Measurements from ENCODE around the gene PPP3R1. TPM values are rescaled to one million over a fixed set of nuclear protein-coding genes. Genes with fewer than 3 reads are reported as not detected.
A peak's percentile ranks its signal among the peaks of the same experiment; 100 is the strongest.

Gene PPP3R1
- total and polyA plus RNA-seq, 9 of the 15 experiments (the other 6 are each of a cell fraction or from before 2014, with no cell fraction given): 3.7 to 70.0 (median 24.8) TPM

DNA sequence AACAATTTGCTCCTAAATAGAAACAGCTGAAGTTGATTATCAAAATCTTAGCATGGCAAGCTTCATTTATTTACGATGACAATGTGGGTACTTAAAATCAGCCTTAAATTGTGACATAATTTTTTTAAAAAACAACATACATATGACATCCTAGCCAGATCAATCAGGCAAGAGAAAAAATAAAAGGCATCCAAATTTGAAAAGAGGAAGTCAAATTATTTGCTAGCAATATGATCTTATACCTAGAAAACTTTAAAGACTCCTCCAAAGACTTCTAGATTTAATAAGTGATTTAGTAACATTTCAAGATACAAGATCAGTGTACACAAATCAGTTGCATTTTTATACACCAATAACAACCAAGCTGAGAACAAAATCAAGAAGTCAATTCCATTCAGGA, 14.3 kb upstream of the PPP3R1 start:
- H2AFZ ChIP-seq (ENCODE audit: low read depth, low read length): no peak overlapping the region
- H3K4me1 ChIP-seq (replicated peaks in 1 of 2; ENCODE audit: control insufficient read depth in 2 of 2, insufficient read depth in 2 of 2, low read length in 2 of 2): 0 out of 5 replicates have a peak, but pooled peaks cover 0 to 2% of the 10 kb centered on the region in 2 experiments
- DNase-seq (ENCODE audit: extremely low read depth in 1 of 4, low spot score in 3 of 4) (no peak), FAIRE-seq (peak; percentile 35), ATAC-seq (no peak)
- intact Hi-C loops (cut with micrococcal nuclease): no loop called here
- no peak overlapping the region for H3K4me3 ChIP-seq
- no peaks in the 10 kb centered on the region for H4K20me1 ChIP-seq (replicated peaks; ENCODE audit: control insufficient read depth, insufficient read depth, low read length)
- ChIA-PET POLR2A (no interaction called here), CTCF (ENCODE audit: low intra/inter-chr PET ratio) (no interaction called here)
- BruUV-seq (replicated peaks): no TSS peak
- no peaks in the 10 kb centered on the region for H3K36me3 ChIP-seq (ENCODE audit: control insufficient read depth, insufficient read depth, low read length)
- no peak overlapping the region for H3K27ac ChIP-seq (ENCODE audit: extremely low read depth, low read depth, low read length)
- H3K9ac ChIP-seq (ENCODE audit: insufficient read depth in 1 of 2, low read depth in 2 of 2, low read length in 2 of 2): no peak overlapping the region
- no peaks in the 10 kb centered on the region for H3K9me3 ChIP-seq (replicated peaks; ENCODE audit: control insufficient read depth, insufficient read depth, low read depth, low read length)
- TF ChIP-seq ARNT (IDR thresholded peaks at IDR 0.05) (no peak), GATAD2B (IDR thresholded peaks at IDR 0.05; ENCODE audit: borderline replicate concordance) (no peak), SPI1 (IDR thresholded peaks at IDR 0.05; ENCODE audit: borderline replicate concordance, low read depth, low read length) (peak; percentile 54; the same call in 1 of the 2 replicates), ZBED1 (IDR thresholded peaks at IDR 0.05) (no peak), ZNF551 (CRISPR knock-in tag; IDR thresholded peaks at IDR 0.05) (no peak), HDAC3 (IDR thresholded peaks at IDR 0.05; ENCODE audit: borderline replicate concordance, partially characterized antibody) (no peak)
- TF ChIP-seq, protein P1, sequence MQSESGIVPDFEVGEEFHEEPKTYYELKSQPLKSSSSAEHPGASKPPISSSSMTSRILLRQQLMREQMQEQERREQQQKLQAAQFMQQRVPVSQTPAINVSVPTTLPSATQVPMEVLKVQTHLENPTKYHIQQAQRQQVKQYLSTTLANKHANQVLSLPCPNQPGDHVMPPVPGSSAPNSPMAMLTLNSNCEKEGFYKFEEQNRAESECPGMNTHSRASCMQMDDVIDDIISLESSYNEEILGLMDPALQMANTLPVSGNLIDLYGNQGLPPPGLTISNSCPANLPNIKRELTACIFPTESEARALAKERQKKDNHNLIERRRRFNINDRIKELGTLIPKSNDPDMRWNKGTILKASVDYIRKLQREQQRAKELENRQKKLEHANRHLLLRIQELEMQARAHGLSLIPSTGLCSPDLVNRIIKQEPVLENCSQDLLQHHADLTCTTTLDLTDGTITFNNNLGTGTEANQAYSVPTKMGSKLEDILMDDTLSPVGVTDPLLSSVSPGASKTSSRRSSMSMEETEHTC (IDR thresholded peaks at IDR 0.05): no peak
- TF ChIP-seq, protein P2, sequence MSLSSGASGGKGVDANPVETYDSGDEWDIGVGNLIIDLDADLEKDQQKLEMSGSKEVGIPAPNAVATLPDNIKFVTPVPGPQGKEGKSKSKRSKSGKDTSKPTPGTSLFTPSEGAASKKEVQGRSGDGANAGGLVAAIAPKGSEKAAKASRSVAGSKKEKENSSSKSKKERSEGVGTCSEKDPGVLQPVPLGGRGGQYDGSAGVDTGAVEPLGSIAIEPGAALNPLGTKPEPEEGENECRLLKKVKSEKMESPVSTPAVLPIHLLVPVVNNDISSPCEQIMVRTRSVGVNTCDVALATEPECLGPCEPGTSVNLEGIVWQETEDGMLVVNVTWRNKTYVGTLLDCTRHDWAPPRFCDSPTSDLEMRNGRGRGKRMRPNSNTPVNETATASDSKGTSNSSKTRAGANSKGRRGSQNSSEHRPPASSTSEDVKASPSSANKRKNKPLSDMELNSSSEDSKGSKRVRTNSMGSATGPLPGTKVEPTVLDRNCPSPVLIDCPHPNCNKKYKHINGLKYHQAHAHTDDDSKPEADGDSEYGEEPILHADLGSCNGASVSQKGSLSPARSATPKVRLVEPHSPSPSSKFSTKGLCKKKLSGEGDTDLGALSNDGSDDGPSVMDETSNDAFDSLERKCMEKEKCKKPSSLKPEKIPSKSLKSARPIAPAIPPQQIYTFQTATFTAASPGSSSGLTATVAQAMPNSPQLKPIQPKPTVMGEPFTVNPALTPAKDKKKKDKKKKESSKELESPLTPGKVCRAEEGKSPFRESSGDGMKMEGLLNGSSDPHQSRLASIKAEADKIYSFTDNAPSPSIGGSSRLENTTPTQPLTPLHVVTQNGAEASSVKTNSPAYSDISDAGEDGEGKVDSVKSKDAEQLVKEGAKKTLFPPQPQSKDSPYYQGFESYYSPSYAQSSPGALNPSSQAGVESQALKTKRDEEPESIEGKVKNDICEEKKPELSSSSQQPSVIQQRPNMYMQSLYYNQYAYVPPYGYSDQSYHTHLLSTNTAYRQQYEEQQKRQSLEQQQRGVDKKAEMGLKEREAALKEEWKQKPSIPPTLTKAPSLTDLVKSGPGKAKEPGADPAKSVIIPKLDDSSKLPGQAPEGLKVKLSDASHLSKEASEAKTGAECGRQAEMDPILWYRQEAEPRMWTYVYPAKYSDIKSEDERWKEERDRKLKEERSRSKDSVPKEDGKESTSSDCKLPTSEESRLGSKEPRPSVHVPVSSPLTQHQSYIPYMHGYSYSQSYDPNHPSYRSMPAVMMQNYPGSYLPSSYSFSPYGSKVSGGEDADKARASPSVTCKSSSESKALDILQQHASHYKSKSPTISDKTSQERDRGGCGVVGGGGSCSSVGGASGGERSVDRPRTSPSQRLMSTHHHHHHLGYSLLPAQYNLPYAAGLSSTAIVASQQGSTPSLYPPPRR (CRISPR knock-in tag; IDR thresholded peaks at IDR 0.05; ENCODE audit: borderline replicate concordance): no peak
- TF ChIP-seq, protein P3, sequence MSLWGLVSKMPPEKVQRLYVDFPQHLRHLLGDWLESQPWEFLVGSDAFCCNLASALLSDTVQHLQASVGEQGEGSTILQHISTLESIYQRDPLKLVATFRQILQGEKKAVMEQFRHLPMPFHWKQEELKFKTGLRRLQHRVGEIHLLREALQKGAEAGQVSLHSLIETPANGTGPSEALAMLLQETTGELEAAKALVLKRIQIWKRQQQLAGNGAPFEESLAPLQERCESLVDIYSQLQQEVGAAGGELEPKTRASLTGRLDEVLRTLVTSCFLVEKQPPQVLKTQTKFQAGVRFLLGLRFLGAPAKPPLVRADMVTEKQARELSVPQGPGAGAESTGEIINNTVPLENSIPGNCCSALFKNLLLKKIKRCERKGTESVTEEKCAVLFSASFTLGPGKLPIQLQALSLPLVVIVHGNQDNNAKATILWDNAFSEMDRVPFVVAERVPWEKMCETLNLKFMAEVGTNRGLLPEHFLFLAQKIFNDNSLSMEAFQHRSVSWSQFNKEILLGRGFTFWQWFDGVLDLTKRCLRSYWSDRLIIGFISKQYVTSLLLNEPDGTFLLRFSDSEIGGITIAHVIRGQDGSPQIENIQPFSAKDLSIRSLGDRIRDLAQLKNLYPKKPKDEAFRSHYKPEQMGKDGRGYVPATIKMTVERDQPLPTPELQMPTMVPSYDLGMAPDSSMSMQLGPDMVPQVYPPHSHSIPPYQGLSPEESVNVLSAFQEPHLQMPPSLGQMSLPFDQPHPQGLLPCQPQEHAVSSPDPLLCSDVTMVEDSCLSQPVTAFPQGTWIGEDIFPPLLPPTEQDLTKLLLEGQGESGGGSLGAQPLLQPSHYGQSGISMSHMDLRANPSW (CRISPR knock-in tag; IDR thresholded peaks at IDR 0.05): no peak
- no peak overlapping the region for H3K4me2 ChIP-seq (ENCODE audit: insufficient read depth, low read length)
- no peaks in the 10 kb centered on the region for H3K79me2 ChIP-seq (ENCODE audit: control insufficient read depth, insufficient read depth, low read length)
- no peaks in the 10 kb centered on the region for H3K9me1 ChIP-seq (ENCODE audit: control insufficient read depth, insufficient read depth, low read length)
- WGBS (ENCODE audit: insufficient coverage, low coverage, missing lambda C conversion rate): 81% methylated on average over 1 of the region's 1 CpG
- in situ Hi-C loops (cut with MboI): no loop called here
- no peaks in the 10 kb centered on the region for H3K27me3 ChIP-seq (ENCODE audit: control insufficient read depth in 2 of 2, insufficient read depth in 2 of 2, low read length in 2 of 2)

All from K562 (cell line).